Measurements from ENCODE around the gene DBNDD1.

DNA sequence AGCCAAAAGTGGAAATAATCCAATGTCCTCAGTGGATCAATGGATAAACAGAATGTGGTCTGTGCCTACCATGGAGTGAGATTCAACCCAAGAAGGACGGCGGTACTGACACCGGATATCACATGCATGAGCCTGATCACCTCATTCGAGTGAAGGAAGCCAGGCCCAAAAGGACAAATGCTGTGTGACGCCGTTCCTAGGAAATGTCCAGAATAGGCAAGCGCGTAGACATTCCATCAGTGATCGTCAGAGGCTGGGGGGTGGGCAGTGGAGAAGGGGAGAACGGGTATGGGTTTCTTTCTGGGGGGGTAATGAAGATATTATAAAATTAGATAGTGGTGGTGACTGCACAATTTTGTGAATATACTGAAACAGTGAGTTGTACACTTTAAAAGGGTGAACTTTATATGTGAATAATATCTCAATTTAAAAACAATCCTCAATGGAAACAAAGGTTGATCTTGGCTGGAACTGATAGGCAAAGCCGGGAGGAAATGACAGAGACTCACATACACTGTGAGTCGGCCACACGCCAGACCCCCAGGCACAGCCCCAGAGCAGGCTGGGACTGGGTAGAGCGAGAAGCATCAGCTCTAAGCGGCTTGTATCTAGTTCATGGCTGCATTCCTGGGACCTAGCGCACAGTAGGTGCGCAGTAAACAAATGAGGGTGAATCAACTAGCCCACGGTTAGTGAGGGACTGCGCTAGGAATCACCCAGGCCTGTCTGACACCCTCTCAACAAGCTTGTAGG is 3.5 kb downstream of the DBNDD1 start:
- TF ChIP-seq, protein P1, sequence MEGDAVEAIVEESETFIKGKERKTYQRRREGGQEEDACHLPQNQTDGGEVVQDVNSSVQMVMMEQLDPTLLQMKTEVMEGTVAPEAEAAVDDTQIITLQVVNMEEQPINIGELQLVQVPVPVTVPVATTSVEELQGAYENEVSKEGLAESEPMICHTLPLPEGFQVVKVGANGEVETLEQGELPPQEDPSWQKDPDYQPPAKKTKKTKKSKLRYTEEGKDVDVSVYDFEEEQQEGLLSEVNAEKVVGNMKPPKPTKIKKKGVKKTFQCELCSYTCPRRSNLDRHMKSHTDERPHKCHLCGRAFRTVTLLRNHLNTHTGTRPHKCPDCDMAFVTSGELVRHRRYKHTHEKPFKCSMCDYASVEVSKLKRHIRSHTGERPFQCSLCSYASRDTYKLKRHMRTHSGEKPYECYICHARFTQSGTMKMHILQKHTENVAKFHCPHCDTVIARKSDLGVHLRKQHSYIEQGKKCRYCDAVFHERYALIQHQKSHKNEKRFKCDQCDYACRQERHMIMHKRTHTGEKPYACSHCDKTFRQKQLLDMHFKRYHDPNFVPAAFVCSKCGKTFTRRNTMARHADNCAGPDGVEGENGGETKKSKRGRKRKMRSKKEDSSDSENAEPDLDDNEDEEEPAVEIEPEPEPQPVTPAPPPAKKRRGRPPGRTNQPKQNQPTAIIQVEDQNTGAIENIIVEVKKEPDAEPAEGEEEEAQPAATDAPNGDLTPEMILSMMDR (IDR thresholded peaks at IDR 0.05; ENCODE audit: low read depth, low read length) = no peak
- no peak for TF ChIP-seq POLR2A (IDR thresholded peaks at IDR 0.05; ENCODE audit: extremely low read depth, insufficient read length)
- TF ChIP-seq, protein P2, sequence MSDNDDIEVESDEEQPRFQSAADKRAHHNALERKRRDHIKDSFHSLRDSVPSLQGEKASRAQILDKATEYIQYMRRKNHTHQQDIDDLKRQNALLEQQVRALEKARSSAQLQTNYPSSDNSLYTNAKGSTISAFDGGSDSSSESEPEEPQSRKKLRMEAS (IDR thresholded peaks at IDR 0.05; ENCODE audit: low read depth, low read length) = no peak

All from NB4 (cell line).